Testis (tissue), 3 donors: ENCODE results near the gene AMBRA1. TPM values are rescaled to one million over a fixed set of nuclear protein-coding genes. Genes with fewer than 3 reads are reported as not detected.

Experiments
- DNase-seq: peaks from one replicate; pipeline ENCODE4 v3.0.0-alpha.2; 2019
- H3K27ac ChIP-seq, 2 donors: fragments of 200-600 bp; sonication (generic); one replicate each; pipeline ENCODE4 v1.5.1; 2019
- H3K27me3 ChIP-seq: fragments of 200-600 bp; sonication (generic); one replicate; pipeline ENCODE4 v1.5.1; 2019
- H3K36me3 ChIP-seq: fragments of 200-600 bp; sonication (generic); one replicate; pipeline ENCODE4 v1.5.1; 2017; ENCODE audit warnings: low read depth; ENCODE audit errors: missing control alignments
- H3K4me1 ChIP-seq: fragments of 200-600 bp; sonication (generic); one replicate; pipeline ENCODE4 v1.5.1; 2019
- H3K4me3 ChIP-seq, 2 donors: fragments of 200-600 bp; sonication (generic); one replicate each; pipeline ENCODE4 v1.5.1; 2017 to 2019
- H3K9me3 ChIP-seq: fragments of 200-600 bp; sonication (generic); one replicate; pipeline ENCODE4 v1.5.1; 2017
- CTCF ChIP-seq, 3 experiments: fragments of 450-650 bp in 2 of 3; fragments of 200-600 bp in 1 of 3; sonication (generic) in 1 of 3; IDR thresholded peaks; one replicate each; pipeline ENCODE4 v1.5.1; 2016 to 2019; ENCODE audit warnings: antibody characterized with exemption in 3 of 3, mild to moderate bottlenecking in 2 of 3, moderate library complexity in 1 of 3
- POLR2A ChIP-seq: fragments of 450-650 bp; IDR thresholded peaks from one replicate; pipeline ENCODE4 v1.6.1; 2017; ENCODE audit warnings: antibody characterized with exemption, mild to moderate bottlenecking, moderate library complexity
- WGBS, 2 donors: methylation state at CpG; one replicate each; pipeline ENCODE4 v1.1.5; 2018; 5-methylcytosine and 5-hydroxymethylcytosine counted together
- intact Hi-C: fragments of 100-400 bp; cut with DNase I; formaldehyde crosslinking; loops from one replicate; pipeline ENCODE4 v1.15.1; 2023; ENCODE audit warnings: low total_unique reads
- polyA plus RNA-seq: library from polyadenylated mRNA; stranded (reverse); fragments of 350-450 nt; fragmentation: Illumina TruSeq; extraction: RNeasy Lipid Tissue Mini Kit (QIAGEN cat#74804); gene quantifications from one replicate; pipeline ENCODE4 v1.2.3, GENCODE V29; 2014; ENCODE audit warnings: low read depth, low replicate concordance; ENCODE audit not compliant: insufficient read depth
- total RNA-seq, 2 donors: library from RNA; depleted of rRNA; stranded (reverse); fragments of >200 nt; gene quantifications; one replicate each; pipeline ENCODE4 v1.2.3, GENCODE V29; 2016

The AMBRA1 gene
- total and polyA plus RNA-seq, 3 donors from 2014 or later, result 28.0 to 68.3 (median 55.6) TPM

- Histone ChIP-seq H3K27me3 (no peaks in the 10 kb centered on the region), H3K4me3 (no peak overlapping the region), H3K36me3 (no peaks in the 10 kb centered on the region), H3K4me1 (peaks cover 6% of the 10 kb centered on the region), H3K9me3 (no peaks in the 10 kb centered on the region), H3K27ac (no peak overlapping the region)
- intact Hi-C loops, result no loop called here
- no peak for DNase-seq
- TF ChIP-seq CTCF (IDR thresholded peaks at IDR 0.05) (no peak), POLR2A (no peak)
- 45 to 68% methylated on average over 4 of the region's 4 CpGs for WGBS, 2 donors
These were observed 102.0 kb downstream of the AMBRA1 start for GRCh38 chr11:46491661-46492330.

- no peaks in the 10 kb centered on the region for H3K36me3 ChIP-seq
- no peak overlapping the region for H3K4me3 ChIP-seq
- TF ChIP-seq POLR2A, result no peak
- no peak for TF ChIP-seq CTCF (IDR thresholded peaks at IDR 0.05)
- H3K27ac ChIP-seq, result no peak overlapping the region
- H3K27me3 ChIP-seq, result no peaks in the 10 kb centered on the region
- no peaks in the 10 kb centered on the region for H3K4me1 ChIP-seq
- DNase-seq, result no peak
- no peaks in the 10 kb centered on the region for H3K9me3 ChIP-seq
- intact Hi-C loops, result no loop called here
These were observed 103.2 kb downstream of the AMBRA1 start for GRCh38 chr11:46490666-46491065.

GRCh38 chr11:46489656-46490560 lies 103.9 kb downstream of the AMBRA1 start:
- no peaks in the 10 kb centered on the region for H3K9me3 ChIP-seq
- no peaks in the 10 kb centered on the region for H3K27me3 ChIP-seq
- intact Hi-C loops, result no loop called here
- no peaks in the 10 kb centered on the region for H3K36me3 ChIP-seq
- no peaks in the 10 kb centered on the region for H3K4me1 ChIP-seq
- no peak for DNase-seq
- no peak overlapping the region for H3K27ac ChIP-seq
- no peak overlapping the region for H3K4me3 ChIP-seq
- TF ChIP-seq POLR2A (no peak), CTCF (IDR thresholded peaks at IDR 0.05) (peak in 1 of 3 experiments; percentile 35)
- WGBS, 2 donors, result 72 to 73% methylated on average over 6 of the region's 6 CpGs

GRCh38 chr11:46485856-46486443 lies 107.9 kb downstream of the AMBRA1 start:
- Histone ChIP-seq H3K9me3 (no peaks in the 10 kb centered on the region), H3K36me3 (no peaks in the 10 kb centered on the region), H3K27me3 (no peaks in the 10 kb centered on the region), H3K4me3 (no peak overlapping the region), H3K27ac (no peak overlapping the region), H3K4me1 (peaks cover 3% of the 10 kb centered on the region)
- 84 to 89% methylated on average over 4 of the region's 4 CpGs for WGBS, 2 donors
- intact Hi-C loops, result no loop called here
- TF ChIP-seq CTCF (IDR thresholded peaks at IDR 0.05) (no peak), POLR2A (no peak)
- no peak for DNase-seq
